Immature natural killer cell (primary cell): Measurements from ENCODE around the gene CRABP2. TPM values are rescaled to one million over a fixed set of nuclear protein-coding genes. Genes with fewer than 3 reads are reported as not detected.

ENCODE experiments used
- DNase-seq, 3 donors: peaks; one replicate each; pipeline ENCODE4 v3.0.0; 2022; ENCODE audit warnings: mixed read lengths in 1 of 3
- H3K27ac Mint-ChIP-seq, 6 donors: one replicate each; pipeline ENCODE4 v1.8.0; 2020; ENCODE audit warnings: mixed read lengths in 6 of 6, mild to moderate bottlenecking in 5 of 6, inconsistent platforms in 4 of 6, moderate library complexity in 3 of 6
- H3K27me3 Mint-ChIP-seq, 3 donors: one replicate each; pipeline ENCODE4 v1.8.0; 2020 to 2021; ENCODE audit warnings: low read depth in 3 of 3, mild to moderate bottlenecking in 3 of 3, mixed read lengths in 3 of 3, moderate library complexity in 3 of 3, inconsistent platforms in 1 of 3
- H3K36me3 Mint-ChIP-seq, 3 donors: one replicate each; pipeline ENCODE4 v1.8.0; 2020; ENCODE audit warnings: mixed read lengths in 3 of 3, inconsistent platforms in 2 of 3, mild to moderate bottlenecking in 2 of 3
- H3K4me1 Mint-ChIP-seq, 2 donors: one replicate each; pipeline ENCODE4 v1.8.0; 2020; ENCODE audit warnings: inconsistent platforms in 2 of 2, mild to moderate bottlenecking in 2 of 2, mixed read lengths in 2 of 2, moderate library complexity in 1 of 2
- H3K4me3 Mint-ChIP-seq, 5 donors: one replicate each; pipeline ENCODE4 v1.8.0; 2020; ENCODE audit warnings: mild to moderate bottlenecking in 5 of 5, mixed read lengths in 5 of 5, inconsistent platforms in 3 of 5, moderate library complexity in 3 of 5
- H3K9me3 Mint-ChIP-seq, 6 donors: one replicate each; pipeline ENCODE4 v1.8.0; 2020; ENCODE audit warnings: mild to moderate bottlenecking in 6 of 6, mixed read lengths in 6 of 6, inconsistent platforms in 4 of 6, moderate library complexity in 3 of 6
- polyA plus RNA-seq, 3 donors: library from polyadenylated mRNA; unstranded; fragments of 300-500 nt; fragmentation: Illumina TruSeq; gene quantifications; one replicate each; pipeline ENCODE4 v1.2.3, GENCODE V29; 2021

CRABP2 gene
- polyA plus RNA-seq, 3 donors from 2014 or later: not detected

- Mint-ChIP-seq H3K4me1 (peaks cover 56 to 60% of the 10 kb centered on the region in 2 donors), H3K36me3 (peaks cover 0 to 4% (median 4%) of the 10 kb centered on the region in 3 donors), H3K9me3 (no peaks in the 10 kb centered on the region), H3K4me3 (peak overlapping the region; percentile 87 to 97 (median 92)), H3K27me3 (peaks cover 6 to 10% (median 6%) of the 10 kb centered on the region in 3 donors), H3K27ac (peak overlapping the region; percentile 91 to 98 (median 96))
- DNase-seq: peak; percentile 61 to 65 (median 64)
Measured at GRCh38 chr1:156746728-156747631, 41.6 kb upstream of the CRABP2 start.

- Mint-ChIP-seq H3K27ac (peak overlapping the region; percentile 86 to 98 (median 96)), H3K9me3 (no peaks in the 10 kb centered on the region), H3K27me3 (peaks cover 5 to 10% (median 6%) of the 10 kb centered on the region in 3 donors), H3K4me1 (peaks cover 63 to 66% of the 10 kb centered on the region in 2 donors), H3K36me3 (peaks cover under 1 to 5% (median 4%) of the 10 kb centered on the region in 3 donors), H3K4me3 (peak overlapping the region; percentile 85 to 95 (median 89))
- DNase-seq: peak; percentile 49 to 56 (median 50)
Measured at GRCh38 chr1:156746406-156746727, 41.0 kb upstream of the CRABP2 start.

- peaks cover 67 to 70% of the 10 kb centered on the region in 2 donors for H3K4me1 Mint-ChIP-seq
- H3K27ac Mint-ChIP-seq: peak overlapping the region; percentile 86 to 98 (median 96)
- H3K4me3 Mint-ChIP-seq: peak overlapping the region; percentile 85 to 95 (median 89)
- no peaks in the 10 kb centered on the region for H3K9me3 Mint-ChIP-seq
- DNase-seq: no peak
- peaks cover 3 to 7% (median 6%) of the 10 kb centered on the region in 3 donors for H3K36me3 Mint-ChIP-seq
- H3K27me3 Mint-ChIP-seq: peaks cover 6 to 10% (median 10%) of the 10 kb centered on the region in 3 donors
Measured at GRCh38 chr1:156745881-156746280, 40.5 kb upstream of the CRABP2 start.

GRCh38 chr1:156744786-156745419 lies 39.5 kb upstream of the CRABP2 start:
- Mint-ChIP-seq H3K27ac (peak overlapping the region in 5 of 6 donors; percentile 86 to 98 (median 95)), H3K4me3 (peak overlapping the region in 1 of 5 donors; percentile 23), H3K4me1 (peaks cover 65 to 69% of the 10 kb centered on the region in 2 donors), H3K36me3 (peaks cover 3 to 7% (median 6%) of the 10 kb centered on the region in 3 donors), H3K9me3 (no peaks in the 10 kb centered on the region), H3K27me3 (peaks cover 6 to 9% (median 6%) of the 10 kb centered on the region in 3 donors)
- no peak for DNase-seq

- Mint-ChIP-seq H3K9me3 (no peaks in the 10 kb centered on the region), H3K4me1 (peaks cover 59 to 63% of the 10 kb centered on the region in 2 donors), H3K27ac (peak overlapping the region in 4 of 6 donors; percentile 35 to 91 (median 60)), H3K27me3 (peaks cover 6 to 9% (median 6%) of the 10 kb centered on the region in 3 donors), H3K4me3 (no peak overlapping the region), H3K36me3 (peaks cover 3 to 7% (median 6%) of the 10 kb centered on the region in 3 donors)
- no peak for DNase-seq
Measured at GRCh38 chr1:156744344-156744743, 39.0 kb upstream of the CRABP2 start.

- Mint-ChIP-seq H3K27ac (peak overlapping the region in 2 of 6 donors; percentile 64 to 72), H3K36me3 (peaks cover 3 to 7% (median 6%) of the 10 kb centered on the region in 3 donors), H3K27me3 (peaks cover 6 to 9% (median 6%) of the 10 kb centered on the region in 3 donors), H3K4me1 (peaks cover 54 to 56% of the 10 kb centered on the region in 2 donors), H3K9me3 (no peaks in the 10 kb centered on the region), H3K4me3 (no peak overlapping the region)
- DNase-seq: no peak
Measured at GRCh38 chr1:156743367-156744302, 38.3 kb upstream of the CRABP2 start.

GRCh38 chr1:156742801-156743200 lies 37.4 kb upstream of the CRABP2 start:
- Mint-ChIP-seq H3K27me3 (peaks cover 3 to 9% (median 6%) of the 10 kb centered on the region in 3 donors), H3K4me1 (peaks cover 45 to 48% of the 10 kb centered on the region in 2 donors), H3K27ac (peak overlapping the region in 4 of 6 donors; percentile 43 to 99 (median 98)), H3K36me3 (peaks cover 3 to 7% (median 6%) of the 10 kb centered on the region in 3 donors), H3K4me3 (peak overlapping the region in 1 of 5 donors; percentile 18), H3K9me3 (no peaks in the 10 kb centered on the region)
- DNase-seq: no peak

GRCh38 chr1:156742017-156742416 lies 36.6 kb upstream of the CRABP2 start:
- peaks cover 3 to 7% (median 6%) of the 10 kb centered on the region in 3 donors for H3K36me3 Mint-ChIP-seq
- DNase-seq: no peak
- H3K4me3 Mint-ChIP-seq: peak overlapping the region in 3 of 5 donors; percentile 26 to 56 (median 46)
- peaks cover 0 to 2% (median 0%) of the 10 kb centered on the region in 6 donors for H3K9me3 Mint-ChIP-seq
- peaks cover 0 to 9% (median 6%) of the 10 kb centered on the region in 3 donors for H3K27me3 Mint-ChIP-seq
- peaks cover 38 to 42% of the 10 kb centered on the region in 2 donors for H3K4me1 Mint-ChIP-seq
- peak overlapping the region; percentile 87 to 99 (median 98) for H3K27ac Mint-ChIP-seq

- H3K36me3 Mint-ChIP-seq: peaks cover 3 to 7% (median 6%) of the 10 kb centered on the region in 3 donors
- peaks cover 0 to 7% (median 2%) of the 10 kb centered on the region in 3 donors for H3K27me3 Mint-ChIP-seq
- no peak for DNase-seq
- H3K27ac Mint-ChIP-seq: peak overlapping the region; percentile 87 to 99 (median 98)
- H3K4me3 Mint-ChIP-seq: peak overlapping the region; percentile 95 to 97 (median 96)
- peaks cover 0 to 2% (median 0%) of the 10 kb centered on the region in 6 donors for H3K9me3 Mint-ChIP-seq
- peaks cover 35 to 38% of the 10 kb centered on the region in 2 donors for H3K4me1 Mint-ChIP-seq
Measured at GRCh38 chr1:156741481-156741983, 36.1 kb upstream of the CRABP2 start.

GRCh38 chr1:156740741-156741480 lies 35.5 kb upstream of the CRABP2 start, which contains the start of gene MRPL24:
MRPL24 (minus strand) TSS chr1:156741088; CDS start chr1:156738704, 2,384 bp downstream.
- H3K9me3 Mint-ChIP-seq: peaks cover 0 to 2% (median 0%) of the 10 kb centered on the region in 6 donors
- peaks cover 29 to 31% of the 10 kb centered on the region in 2 donors for H3K4me1 Mint-ChIP-seq
- peak within 1 kb of the TSS; percentile 95 to 97 (median 96) for H3K4me3 Mint-ChIP-seq
- peak; percentile 97 to 99 (median 98) for DNase-seq
- H3K27me3 Mint-ChIP-seq: peaks cover 0 to 6% (median 0%) of the 10 kb centered on the region in 3 donors
- H3K27ac Mint-ChIP-seq: peak within 1 kb of the TSS; percentile 87 to 99 (median 98)
- H3K36me3 Mint-ChIP-seq: peaks cover 3 to 7% (median 7%) of the 10 kb centered on the region in 3 donors

- no peak for DNase-seq
- peak overlapping the region; percentile 95 to 97 (median 96) for H3K4me3 Mint-ChIP-seq
Measured at GRCh38 chr1:156740237-156740740, 34.9 kb upstream of the CRABP2 start.

More at GRCh38 chr1:156740237-156740740, 34.9 kb upstream of the CRABP2 start:
- Mint-ChIP-seq H3K27ac (peak overlapping the region; percentile 87 to 99 (median 98)), H3K4me1 (peaks cover 22 to 25% of the 10 kb centered on the region in 2 donors), H3K9me3 (peaks cover 0 to 2% (median 0%) of the 10 kb centered on the region in 6 donors), H3K27me3 (peaks cover 0 to 8% (median 0%) of the 10 kb centered on the region in 3 donors), H3K36me3 (peaks cover 3 to 12% (median 3%) of the 10 kb centered on the region in 3 donors)
